Measurements from ENCODE around the gene RERE.

RERE gene

GRCh38 chr1:8423692-8424538 lies 393.5 kb downstream of the RERE start:
- Histone ChIP-seq H3K9me3 (ENCODE audit: low read length) (no peaks in the 10 kb centered on the region), H3K4me1 (ENCODE audit: insufficient read depth, low read length) (peaks cover 42% of the 10 kb centered on the region), H3K27me3 (ENCODE audit: insufficient read depth, low read length) (no peaks in the 10 kb centered on the region), H3K36me3 (ENCODE audit: insufficient read depth, low read length) (peaks cover 17% of the 10 kb centered on the region), H2AFZ (ENCODE audit: low read depth, low read length) (no peak overlapping the region), H3K4me3 (ENCODE audit: low read length) (peak overlapping the region; percentile 66)

GRCh38 chr1:8423269-8423691 lies 394.2 kb downstream of the RERE start:
- H3K4me1 ChIP-seq (ENCODE audit: insufficient read depth, low read length) = peaks cover 42% of the 10 kb centered on the region
- peaks cover 19% of the 10 kb centered on the region for H3K36me3 ChIP-seq (ENCODE audit: insufficient read depth, low read length)
- no peak overlapping the region for H2AFZ ChIP-seq (ENCODE audit: low read depth, low read length)
- H3K27me3 ChIP-seq (ENCODE audit: insufficient read depth, low read length) = no peaks in the 10 kb centered on the region
- no peaks in the 10 kb centered on the region for H3K9me3 ChIP-seq (ENCODE audit: low read length)
- H3K4me3 ChIP-seq (ENCODE audit: low read length) = peak overlapping the region; percentile 64

- Histone ChIP-seq H3K9me3 (ENCODE audit: low read length) (no peaks in the 10 kb centered on the region), H3K4me1 (ENCODE audit: insufficient read depth, low read length) (peaks cover 42% of the 10 kb centered on the region), H3K27me3 (ENCODE audit: insufficient read depth, low read length) (no peaks in the 10 kb centered on the region), H2AFZ (ENCODE audit: low read depth, low read length) (no peak overlapping the region), H3K36me3 (ENCODE audit: insufficient read depth, low read length) (peaks cover 21% of the 10 kb centered on the region), H3K4me3 (ENCODE audit: low read length) (peak overlapping the region; percentile 64)
Observed at GRCh38 chr1:8422510-8423268, 394.8 kb downstream of the RERE start.

GRCh38 chr1:8421721-8422120 lies 395.7 kb downstream of the RERE start:
- H2AFZ ChIP-seq (ENCODE audit: low read depth, low read length) = no peak overlapping the region
- H3K9me3 ChIP-seq (ENCODE audit: low read length) = no peaks in the 10 kb centered on the region
- no peaks in the 10 kb centered on the region for H3K27me3 ChIP-seq (ENCODE audit: insufficient read depth, low read length)
- H3K4me1 ChIP-seq (ENCODE audit: insufficient read depth, low read length) = peaks cover 42% of the 10 kb centered on the region
- H3K4me3 ChIP-seq (ENCODE audit: low read length) = peak overlapping the region; percentile 64
- peaks cover 30% of the 10 kb centered on the region for H3K36me3 ChIP-seq (ENCODE audit: insufficient read depth, low read length)

- H3K9me3 ChIP-seq (ENCODE audit: low read length) = no peaks in the 10 kb centered on the region
- no peak overlapping the region for H2AFZ ChIP-seq (ENCODE audit: low read depth, low read length)
- H3K4me3 ChIP-seq (ENCODE audit: low read length) = no peak overlapping the region
- H3K27me3 ChIP-seq (ENCODE audit: insufficient read depth, low read length) = no peaks in the 10 kb centered on the region
- peaks cover 42% of the 10 kb centered on the region for H3K4me1 ChIP-seq (ENCODE audit: insufficient read depth, low read length)
- peaks cover 36% of the 10 kb centered on the region for H3K36me3 ChIP-seq (ENCODE audit: insufficient read depth, low read length)
Observed at GRCh38 chr1:8420318-8420717, 397.1 kb downstream of the RERE start.

DNA sequence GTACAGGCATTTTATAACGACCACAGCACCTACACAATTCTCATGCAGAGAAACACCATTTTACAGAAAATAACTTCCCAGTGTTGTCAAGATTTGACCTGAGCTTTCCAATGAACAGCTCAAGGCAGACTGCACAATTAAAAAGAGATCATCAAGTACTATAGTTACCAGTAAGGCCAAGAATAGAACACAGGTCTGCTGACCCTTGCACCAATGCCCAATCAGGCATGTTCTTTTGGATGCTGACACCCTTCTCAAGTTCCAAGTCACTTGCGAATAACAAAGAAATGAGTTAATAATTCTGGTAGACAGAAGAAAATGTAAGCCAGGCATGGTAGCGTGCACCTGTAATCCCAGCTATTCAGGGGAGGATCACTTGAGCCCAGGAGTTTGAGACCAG lies 397.6 kb downstream of the RERE start:
- Histone ChIP-seq H3K9me3 (ENCODE audit: low read length) (no peaks in the 10 kb centered on the region), H2AFZ (ENCODE audit: low read depth, low read length) (no peak overlapping the region), H3K4me3 (ENCODE audit: low read length) (no peak overlapping the region), H3K4me1 (ENCODE audit: insufficient read depth, low read length) (peaks cover 39% of the 10 kb centered on the region), H3K36me3 (ENCODE audit: insufficient read depth, low read length) (peaks cover 36% of the 10 kb centered on the region), H3K27me3 (ENCODE audit: insufficient read depth, low read length) (no peaks in the 10 kb centered on the region)

GRCh38 chr1:8419172-8419571 lies 398.3 kb downstream of the RERE start:
- H3K9me3 ChIP-seq (ENCODE audit: low read length) = no peaks in the 10 kb centered on the region
- H3K36me3 ChIP-seq (ENCODE audit: insufficient read depth, low read length) = peaks cover 36% of the 10 kb centered on the region
- no peaks in the 10 kb centered on the region for H3K27me3 ChIP-seq (ENCODE audit: insufficient read depth, low read length)
- H3K4me1 ChIP-seq (ENCODE audit: insufficient read depth, low read length) = peaks cover 32% of the 10 kb centered on the region
- no peak overlapping the region for H2AFZ ChIP-seq (ENCODE audit: low read depth, low read length)
- no peak overlapping the region for H3K4me3 ChIP-seq (ENCODE audit: low read length)

DNA sequence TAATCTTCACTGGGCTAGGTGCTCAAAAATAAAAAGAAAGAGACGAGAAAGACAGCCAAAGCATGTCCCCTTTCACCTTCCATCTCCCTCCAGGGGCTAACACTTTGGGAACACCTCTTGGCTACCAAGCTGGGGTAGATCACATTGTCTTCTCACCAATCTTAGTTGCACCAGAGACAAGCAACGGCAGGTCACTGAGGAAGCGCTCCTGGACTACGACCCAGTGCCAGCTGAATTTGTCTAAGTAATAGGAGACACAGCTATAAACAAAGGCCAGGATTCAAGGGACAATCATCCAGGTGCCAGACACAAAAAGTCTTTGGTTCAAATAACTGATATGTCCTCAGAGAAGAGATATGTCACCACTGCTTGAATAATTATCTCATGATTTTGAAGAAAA lies 399.1 kb downstream of the RERE start:
- Histone ChIP-seq H3K4me1 (ENCODE audit: insufficient read depth, low read length) (peaks cover 31% of the 10 kb centered on the region), H2AFZ (ENCODE audit: low read depth, low read length) (no peak overlapping the region), H3K4me3 (ENCODE audit: low read length) (no peak overlapping the region), H3K27me3 (ENCODE audit: insufficient read depth, low read length) (no peaks in the 10 kb centered on the region), H3K9me3 (ENCODE audit: low read length) (no peaks in the 10 kb centered on the region), H3K36me3 (ENCODE audit: insufficient read depth, low read length) (peaks cover 39% of the 10 kb centered on the region)

- Histone ChIP-seq H3K4me1 (ENCODE audit: insufficient read depth, low read length) (peaks cover 31% of the 10 kb centered on the region), H3K36me3 (ENCODE audit: insufficient read depth, low read length) (peaks cover 41% of the 10 kb centered on the region), H3K4me3 (ENCODE audit: low read length) (no peak overlapping the region)
Observed at GRCh38 chr1:8417625-8418024, 399.8 kb downstream of the RERE start.

DNA sequence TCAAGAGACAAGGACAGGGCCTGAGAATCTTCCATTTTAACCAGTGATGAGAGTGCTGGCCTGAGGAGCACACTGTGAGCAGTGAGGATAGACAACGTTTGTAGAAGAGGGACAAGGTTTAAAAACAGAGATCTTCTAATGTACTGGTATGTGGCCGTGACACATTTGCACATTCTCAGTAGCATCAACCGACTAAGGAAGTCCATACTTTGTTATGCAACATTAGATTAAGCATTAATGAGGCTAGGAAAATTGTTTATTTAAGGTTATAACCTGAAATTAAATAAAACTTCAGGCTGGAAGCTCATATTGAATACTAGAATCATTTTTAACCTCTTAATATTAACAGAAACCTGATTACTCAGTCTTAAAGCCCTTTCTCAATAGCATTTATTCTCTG lies 400.6 kb downstream of the RERE start:
- Histone ChIP-seq H2AFZ (ENCODE audit: low read depth, low read length) (no peak overlapping the region), H3K4me3 (ENCODE audit: low read length) (no peak overlapping the region), H3K27me3 (ENCODE audit: insufficient read depth, low read length) (no peaks in the 10 kb centered on the region), H3K36me3 (ENCODE audit: insufficient read depth, low read length) (peaks cover 45% of the 10 kb centered on the region), H3K9me3 (ENCODE audit: low read length) (no peaks in the 10 kb centered on the region), H3K4me1 (ENCODE audit: insufficient read depth, low read length) (peaks cover 24% of the 10 kb centered on the region)

More at GRCh38 chr1:8417625-8418024, 399.8 kb downstream of the RERE start:
- Histone ChIP-seq H3K9me3 (ENCODE audit: low read length) (no peaks in the 10 kb centered on the region), H3K27me3 (ENCODE audit: insufficient read depth, low read length) (no peaks in the 10 kb centered on the region), H2AFZ (ENCODE audit: low read depth, low read length) (no peak overlapping the region)

GRCh38 chr1:8415526-8416278 lies 401.7 kb downstream of the RERE start:
- peaks cover 19% of the 10 kb centered on the region for H3K4me1 ChIP-seq (ENCODE audit: insufficient read depth, low read length)
- peaks cover 44% of the 10 kb centered on the region for H3K36me3 ChIP-seq (ENCODE audit: insufficient read depth, low read length)
- no peak overlapping the region for H2AFZ ChIP-seq (ENCODE audit: low read depth, low read length)
- H3K27me3 ChIP-seq (ENCODE audit: insufficient read depth, low read length) = no peaks in the 10 kb centered on the region
- H3K4me3 ChIP-seq (ENCODE audit: low read length) = no peak overlapping the region
- no peaks in the 10 kb centered on the region for H3K9me3 ChIP-seq (ENCODE audit: low read length)

GRCh38 chr1:8412183-8412831 lies 405.1 kb downstream of the RERE start:
- H3K4me1 ChIP-seq (ENCODE audit: insufficient read depth, low read length) = peaks cover 41% of the 10 kb centered on the region
- no peak overlapping the region for H2AFZ ChIP-seq (ENCODE audit: low read depth, low read length)
- peaks cover 25% of the 10 kb centered on the region for H3K36me3 ChIP-seq (ENCODE audit: insufficient read depth, low read length)
- H3K4me3 ChIP-seq (ENCODE audit: low read length) = no peak overlapping the region
- no peaks in the 10 kb centered on the region for H3K9me3 ChIP-seq (ENCODE audit: low read length)
- H3K27me3 ChIP-seq (ENCODE audit: insufficient read depth, low read length) = no peaks in the 10 kb centered on the region

Data from neuron (in vitro differentiated cells).